ENCODE results near the gene SYNGAP1. TPM values are rescaled to one million over a fixed set of nuclear protein-coding genes. Genes with fewer than 3 reads are reported as not detected.

The SYNGAP1 gene
- total RNA-seq, 1 experiment from 2014 or later: 2.5 TPM

DNA sequence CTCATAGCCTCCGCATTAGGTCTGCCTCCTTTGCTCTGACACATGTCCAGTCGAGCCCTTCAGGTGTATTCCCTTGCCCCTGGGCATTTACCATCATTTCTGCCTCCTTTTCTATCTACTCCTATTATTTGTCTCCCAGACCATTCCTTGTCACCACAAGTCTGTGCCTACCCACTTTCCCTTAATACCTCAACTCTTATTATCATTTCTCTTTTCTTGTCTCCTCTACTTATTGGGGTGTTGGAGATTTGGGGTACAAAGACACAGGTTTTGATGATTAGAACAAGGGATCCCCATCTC, 1.4 kb downstream of the SYNGAP1 start:
- DNase-seq (ENCODE audit: low spot score): no peak

DNA sequence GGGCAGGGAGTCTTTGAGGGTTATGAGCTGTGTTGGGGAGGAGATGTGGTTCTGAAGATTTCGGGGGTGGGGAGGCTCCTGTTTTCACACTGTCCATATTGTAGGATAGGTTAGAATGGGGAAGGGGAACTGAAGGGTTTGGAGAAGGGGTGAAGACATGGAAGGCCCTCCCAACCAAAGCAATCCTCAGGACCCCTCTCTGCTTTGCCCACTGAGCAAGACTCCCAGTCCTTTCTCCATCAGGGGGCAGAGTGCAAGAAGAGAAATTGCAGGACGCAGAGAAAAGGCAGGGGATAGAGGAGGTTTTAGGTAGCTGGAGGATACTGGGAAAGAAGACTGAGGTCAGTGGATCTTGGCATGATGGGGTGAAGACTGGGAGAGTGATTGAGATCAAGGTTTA, 3.9 kb downstream of the SYNGAP1 start:
- no peak for DNase-seq (ENCODE audit: low spot score)

DNA sequence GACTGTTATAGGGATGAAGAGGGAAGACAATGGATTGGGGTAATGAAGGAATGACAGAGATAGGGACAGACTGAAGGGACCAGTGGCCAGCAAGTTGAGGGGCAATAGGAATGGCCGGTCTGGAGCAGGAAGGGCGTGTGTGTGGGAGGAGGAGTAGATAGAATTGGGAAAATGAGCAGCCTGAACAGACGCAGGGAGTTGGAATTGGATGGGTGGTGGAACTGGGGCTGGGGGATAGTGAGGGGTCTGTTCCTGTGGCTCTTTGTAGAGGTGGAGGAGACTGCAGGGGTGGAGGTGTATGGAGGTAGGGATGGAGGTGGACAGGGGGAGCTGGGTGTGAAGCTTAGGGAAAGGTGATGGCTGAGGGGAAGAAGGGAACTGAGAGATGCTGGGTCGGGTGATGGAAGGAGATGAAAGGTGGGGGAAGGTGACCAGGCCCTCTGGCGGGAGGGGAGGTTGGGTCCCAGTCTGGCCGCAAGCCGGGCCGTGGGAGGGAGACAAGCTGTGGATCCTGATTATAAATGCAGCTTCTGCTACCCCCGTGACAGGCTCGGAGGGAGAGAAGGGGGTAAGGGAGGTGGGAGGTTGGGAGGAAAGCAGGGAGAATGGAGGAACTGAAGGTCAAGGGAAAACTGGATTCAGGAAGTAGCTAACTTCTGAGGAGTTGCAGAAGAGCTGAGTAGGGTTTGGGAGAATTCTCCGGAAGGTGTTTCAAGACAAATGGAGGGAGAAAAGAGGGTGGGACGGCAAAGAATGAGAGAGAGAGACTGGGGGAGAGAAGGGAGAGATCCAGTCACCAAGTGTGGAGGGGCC, 5.2 kb downstream of the SYNGAP1 start:
- DNase-seq (ENCODE audit: low spot score): no peak

DNA sequence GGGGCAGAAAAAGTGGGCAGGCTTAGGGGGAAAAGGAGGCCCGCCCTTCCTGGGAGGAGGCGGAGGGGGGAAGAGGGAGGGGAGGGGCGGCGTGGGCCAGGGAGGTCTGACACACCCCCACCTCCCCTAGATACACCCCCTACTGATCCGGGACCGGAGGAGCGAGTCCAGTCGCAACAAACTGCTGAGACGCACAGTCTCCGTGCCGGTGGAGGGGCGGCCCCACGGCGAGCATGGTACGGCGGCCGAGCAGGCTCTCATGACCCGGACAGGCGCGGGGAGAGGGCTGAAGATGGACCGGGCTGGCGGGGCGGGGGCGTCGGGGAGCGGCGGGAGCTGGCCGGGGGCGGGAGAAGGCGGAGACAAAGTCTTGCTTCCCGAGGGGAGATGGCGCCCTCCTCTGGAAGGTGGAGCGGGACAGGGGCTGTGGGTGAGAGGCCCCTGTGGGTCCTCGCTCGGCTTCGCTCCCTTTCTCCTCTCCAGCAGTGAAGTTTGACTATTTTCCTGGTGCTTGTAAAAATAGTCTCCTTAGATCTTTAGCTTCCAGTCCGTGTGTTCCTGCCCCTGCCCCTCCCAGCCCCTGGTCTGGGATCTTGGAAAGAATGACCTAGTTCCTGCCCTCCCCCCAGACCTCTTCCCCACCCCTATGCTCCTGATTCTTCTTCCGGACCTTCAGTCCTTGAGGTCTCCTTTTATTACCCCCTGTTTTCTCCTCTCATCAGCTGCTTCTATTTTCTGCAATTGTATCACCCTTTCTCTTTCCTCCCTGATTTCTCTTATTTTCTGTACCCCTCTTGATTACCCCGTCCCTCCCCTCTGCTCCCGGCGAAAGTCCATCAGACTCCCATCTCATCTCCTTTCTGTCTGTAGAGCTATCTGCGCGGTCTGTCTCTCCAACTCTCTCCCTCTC, 6.1 kb downstream of the SYNGAP1 start:
- peak; percentile 65 for DNase-seq (ENCODE audit: low spot score)

DNA sequence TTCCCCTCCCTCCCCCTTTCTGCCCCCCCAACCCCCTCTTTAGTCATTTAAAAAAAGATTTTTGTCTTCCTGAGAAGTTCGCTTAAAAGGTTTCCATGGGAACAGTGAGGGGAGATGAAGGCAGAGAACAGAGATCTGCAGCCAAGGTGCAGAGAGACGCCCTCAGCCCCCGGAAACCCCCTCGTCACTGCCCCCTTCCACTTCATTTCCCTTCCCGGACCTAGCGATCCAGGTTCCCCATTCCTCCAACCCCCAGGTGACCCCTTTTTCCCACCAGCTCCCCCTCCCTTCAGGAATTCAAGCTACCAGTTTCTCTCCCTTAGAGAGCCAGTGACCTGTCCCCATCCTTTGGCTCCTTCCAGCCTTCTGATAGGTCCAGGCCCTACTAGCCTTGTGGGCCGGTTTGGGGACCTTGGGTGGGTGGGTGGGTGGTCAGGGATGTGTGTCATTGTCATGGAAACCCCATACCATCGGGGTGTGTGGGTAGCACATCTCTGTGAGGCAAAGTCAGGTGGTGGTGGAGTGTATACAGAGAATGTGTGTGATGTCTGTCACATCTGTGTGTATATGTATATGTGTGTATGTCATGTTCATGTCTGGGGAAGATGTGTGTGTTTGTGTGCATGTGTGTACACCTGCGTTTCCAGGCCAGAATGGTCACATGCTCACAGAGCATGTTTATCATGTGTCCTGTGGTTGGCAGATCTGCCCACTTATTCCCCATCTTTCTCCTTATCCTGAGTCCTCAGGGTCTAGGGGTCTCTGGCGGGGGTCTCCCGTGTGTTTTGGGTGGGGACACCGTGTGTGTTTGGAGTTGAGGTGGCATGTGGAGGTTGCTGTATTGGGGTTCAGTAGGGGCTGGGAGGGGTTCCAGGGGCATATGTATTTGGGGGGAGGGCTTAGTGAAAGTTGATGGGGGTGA, 7.0 kb downstream of the SYNGAP1 start:
- no peak for DNase-seq (ENCODE audit: low spot score)

DNA sequence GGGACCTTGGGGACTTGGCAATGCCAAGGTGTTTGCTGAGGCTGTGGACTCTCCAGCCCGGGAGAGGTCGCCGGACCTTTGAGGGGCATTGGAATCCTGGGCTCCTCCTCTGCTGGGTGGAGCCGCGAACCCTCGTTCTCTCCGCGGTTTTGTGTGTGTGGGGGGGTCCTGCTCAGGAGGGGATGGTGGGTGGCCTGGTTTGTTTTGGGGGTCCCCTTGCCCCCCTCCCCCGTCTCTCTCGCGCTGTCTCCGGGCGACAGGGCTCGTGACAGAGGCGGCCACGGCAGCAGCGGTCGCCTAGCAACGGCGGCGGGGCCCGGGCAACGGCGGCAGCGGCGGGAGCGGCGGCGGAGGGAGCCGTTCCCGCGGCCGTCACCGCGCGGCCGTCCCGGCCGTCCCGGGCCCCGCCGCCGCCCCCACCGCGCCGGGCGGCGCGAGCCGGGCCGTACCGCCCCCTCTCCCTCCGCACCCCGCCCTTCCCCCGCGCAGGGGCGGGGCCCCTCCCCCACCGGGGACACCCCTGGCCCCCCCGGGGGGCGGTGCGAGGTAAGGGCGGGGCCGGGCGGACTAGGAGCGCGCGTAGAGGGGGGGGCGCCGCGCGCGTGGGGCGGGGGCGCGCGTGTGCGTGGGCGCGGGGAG, 7.8 kb downstream of the SYNGAP1 start:
- DNase-seq (ENCODE audit: low spot score): no peak

DNA sequence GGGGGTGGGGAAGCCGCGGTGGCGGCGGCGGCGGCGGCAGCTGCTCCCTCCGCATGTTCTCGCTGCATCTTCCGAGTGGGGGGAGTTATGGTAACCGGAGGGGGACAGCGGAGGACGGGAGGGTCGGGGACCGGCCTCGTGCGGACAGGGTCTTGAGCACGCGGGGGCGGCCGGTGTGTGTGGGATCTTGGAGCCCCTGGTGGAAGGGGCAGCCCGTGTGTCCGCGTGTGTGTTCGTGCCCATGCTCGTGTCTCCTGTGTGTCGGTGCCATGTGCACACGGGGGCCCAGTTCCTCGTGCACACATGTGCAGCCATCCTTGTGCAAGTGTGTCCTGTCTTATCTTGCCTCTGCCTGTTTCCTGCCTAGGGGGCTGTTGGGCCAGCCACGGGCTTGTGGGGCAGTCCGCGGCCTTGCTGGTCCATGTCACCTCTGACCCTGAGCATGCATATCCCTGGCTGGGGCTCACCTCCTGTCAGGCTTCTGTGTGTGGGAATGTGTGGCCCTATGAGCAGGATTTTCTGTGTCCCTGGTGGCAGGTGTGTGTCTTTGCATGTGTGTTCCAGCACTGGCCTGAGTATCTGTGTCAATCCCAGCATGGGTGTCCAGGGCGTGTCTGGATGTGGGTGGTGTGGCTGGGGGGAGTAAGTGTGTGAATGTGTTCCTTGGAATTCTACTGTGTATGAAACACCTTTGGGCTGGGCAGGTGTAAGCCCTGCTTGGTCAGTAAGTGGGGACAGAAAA, 8.5 kb downstream of the SYNGAP1 start:
- DNase-seq (ENCODE audit: low spot score): no peak

DNA sequence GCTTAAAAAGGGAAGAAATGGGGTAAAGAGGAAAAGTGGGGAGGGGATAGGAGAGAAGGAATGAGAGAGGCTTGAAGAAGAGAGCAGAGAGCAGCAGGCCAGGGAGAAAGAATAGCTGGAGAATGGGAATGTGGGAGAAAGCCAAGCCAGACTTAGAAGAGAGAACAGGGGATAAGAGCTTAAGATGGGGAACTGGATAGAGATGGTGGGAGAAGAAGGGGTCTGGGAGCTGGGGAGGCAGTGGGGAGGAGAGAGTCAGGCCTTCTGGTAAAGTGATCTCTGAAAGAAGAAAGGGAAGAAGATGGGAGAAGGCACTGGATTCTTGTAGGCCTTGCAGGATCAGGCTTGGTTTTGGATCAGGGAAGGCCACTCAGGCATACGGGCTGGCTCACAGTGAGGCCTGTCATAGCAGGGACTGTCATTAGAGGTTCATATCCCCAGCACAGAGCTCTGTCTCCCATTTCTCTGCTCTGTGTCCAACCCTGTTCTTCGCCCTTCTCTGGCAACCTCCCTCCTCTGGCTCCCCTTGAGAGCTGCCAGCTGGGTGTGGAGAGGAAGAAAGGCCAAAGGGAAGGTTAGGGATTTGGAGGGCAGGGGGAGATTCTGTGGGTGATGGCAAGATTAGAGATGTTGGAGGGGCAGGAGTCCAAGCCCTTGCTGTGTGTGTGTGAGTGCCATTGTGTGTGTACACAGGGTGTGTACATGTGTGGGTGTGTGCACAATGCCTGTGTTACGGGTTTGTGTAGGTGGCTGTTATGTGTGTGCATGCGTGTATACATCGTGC, 9.3 kb downstream of the SYNGAP1 start:
- no peak for DNase-seq (ENCODE audit: low spot score)

DNA sequence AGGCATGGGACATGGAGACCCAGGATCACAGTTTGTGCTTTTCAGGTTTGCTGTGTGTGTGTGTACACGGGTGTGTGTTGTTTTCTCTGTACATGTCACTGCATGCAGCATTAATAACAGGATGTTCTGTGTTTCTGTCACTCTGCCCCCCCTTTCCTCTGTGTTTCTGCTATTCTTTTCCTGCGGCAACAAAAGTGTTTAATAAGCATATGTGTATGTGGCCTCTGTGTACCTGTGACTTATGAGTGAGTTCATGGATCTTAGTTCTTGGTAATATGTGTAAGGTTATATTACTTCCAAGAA, 9.8 kb downstream of the SYNGAP1 start:
- no peak for DNase-seq (ENCODE audit: low spot score)

DNA sequence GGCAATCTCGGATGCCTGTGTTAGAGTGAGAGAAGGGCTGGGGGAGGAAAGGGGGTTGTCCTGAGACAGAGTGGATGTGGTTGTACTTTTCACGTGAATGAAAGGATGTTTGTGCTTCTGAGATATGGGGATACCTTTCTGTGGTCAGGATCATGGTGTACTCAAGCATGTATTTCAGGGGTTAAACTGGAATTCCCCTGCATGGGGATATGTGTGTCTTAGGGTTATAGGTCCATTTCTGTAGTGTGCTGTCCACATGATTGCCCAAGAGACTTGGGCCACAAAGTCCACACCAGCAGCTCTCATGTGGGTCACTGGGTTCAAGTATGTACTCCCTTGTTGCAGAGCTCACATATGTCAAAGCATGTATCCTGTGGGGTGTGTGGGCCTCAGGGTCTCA, 10.5 kb downstream of the SYNGAP1 start:
- DNase-seq (ENCODE audit: low spot score): no peak

DNA sequence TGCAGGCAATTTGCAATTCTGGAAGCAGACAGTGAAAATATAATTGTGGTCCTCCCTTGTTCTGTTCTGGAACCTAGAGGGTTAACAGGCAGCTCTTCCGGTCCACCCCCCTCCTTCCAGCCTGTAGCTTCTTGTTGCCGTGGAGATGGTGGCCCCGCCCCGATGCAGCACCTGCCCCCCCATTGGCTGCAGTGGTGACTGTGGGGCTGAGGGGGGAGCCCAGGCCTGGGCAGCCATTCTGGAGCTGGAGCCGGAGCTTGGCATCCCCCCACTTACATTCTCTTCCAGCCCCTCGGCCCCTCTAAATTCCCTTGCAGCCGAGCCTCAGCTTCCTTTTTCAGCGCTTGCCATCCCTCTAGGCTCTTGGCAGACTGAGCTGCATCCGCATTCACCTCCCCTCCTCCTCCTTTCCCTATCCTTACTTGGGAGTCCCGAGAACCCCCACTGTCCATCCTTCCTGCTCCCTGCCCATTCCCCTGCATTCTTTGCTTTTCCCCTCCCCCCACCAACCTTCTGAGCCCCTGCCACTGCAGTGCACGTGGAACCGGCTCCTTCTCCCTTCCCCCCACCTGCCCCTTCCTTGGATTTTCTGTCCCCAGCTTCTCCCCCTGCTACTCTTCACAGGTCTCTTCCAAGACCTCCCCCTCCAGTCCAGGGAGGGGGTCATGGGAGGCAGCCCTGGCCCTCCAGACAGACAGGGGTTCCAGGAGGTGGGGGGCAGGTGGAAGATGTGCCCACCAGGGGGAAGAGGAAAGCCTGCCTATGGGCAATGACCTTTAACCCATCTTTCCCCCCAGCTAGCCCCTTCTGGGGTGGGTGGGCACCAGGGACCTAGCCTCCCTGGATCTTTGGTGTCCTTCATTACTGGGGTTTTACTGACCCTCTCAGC, 11.4 kb downstream of the SYNGAP1 start:
- DNase-seq (ENCODE audit: low spot score): peak; percentile 58

DNA sequence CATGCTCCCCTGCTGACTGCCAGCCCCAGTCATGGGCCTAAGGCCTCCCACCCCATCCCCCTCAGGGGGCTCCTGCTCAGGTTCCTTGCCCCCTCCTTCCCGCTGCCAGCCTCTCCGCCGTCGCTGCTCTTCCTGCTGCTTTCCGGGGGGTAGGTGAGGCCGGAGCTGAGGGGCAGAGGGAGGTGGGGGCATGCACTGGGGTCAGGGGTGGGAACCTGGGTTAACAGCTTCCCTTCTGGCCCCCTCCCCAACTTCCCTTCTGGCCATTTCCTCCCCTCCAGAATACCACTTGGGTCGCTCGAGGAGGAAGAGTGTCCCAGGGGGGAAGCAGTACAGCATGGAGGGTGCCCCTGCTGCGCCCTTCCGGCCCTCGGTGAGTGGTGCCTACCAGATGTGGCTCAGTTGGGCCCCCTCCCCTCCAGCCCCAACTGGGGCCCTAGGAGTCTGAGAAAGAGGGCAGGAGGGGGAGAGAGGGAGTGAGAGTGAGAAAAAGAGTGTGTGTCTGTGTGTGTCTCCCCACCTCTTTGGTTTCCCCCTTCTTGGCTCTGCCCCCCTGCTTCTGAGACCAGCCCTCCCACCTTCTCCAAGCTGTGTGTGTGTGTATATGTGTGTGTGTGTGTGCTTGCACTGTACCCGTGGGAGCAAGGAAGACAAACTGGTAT, 12.1 kb downstream of the SYNGAP1 start:
- DNase-seq (ENCODE audit: low spot score): no peak

DNA sequence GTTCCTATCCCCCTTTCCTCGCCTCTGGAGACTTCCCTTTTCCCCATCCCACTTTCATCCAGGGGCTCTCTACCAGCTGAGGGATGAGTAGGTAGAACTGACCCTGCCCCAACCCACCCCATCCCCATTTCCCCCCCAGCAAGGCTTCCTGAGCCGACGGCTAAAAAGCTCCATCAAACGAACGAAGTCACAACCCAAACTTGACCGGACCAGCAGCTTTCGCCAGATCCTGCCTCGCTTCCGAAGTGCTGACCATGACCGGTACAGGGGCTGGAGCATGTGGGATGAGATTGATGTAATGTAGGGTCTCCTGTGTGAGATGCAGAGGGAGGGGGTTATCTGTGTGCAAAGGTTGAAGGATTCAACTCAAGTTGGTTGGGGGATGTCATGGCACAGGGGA, 12.7 kb downstream of the SYNGAP1 start:
- DNase-seq (ENCODE audit: low spot score): no peak

DNA sequence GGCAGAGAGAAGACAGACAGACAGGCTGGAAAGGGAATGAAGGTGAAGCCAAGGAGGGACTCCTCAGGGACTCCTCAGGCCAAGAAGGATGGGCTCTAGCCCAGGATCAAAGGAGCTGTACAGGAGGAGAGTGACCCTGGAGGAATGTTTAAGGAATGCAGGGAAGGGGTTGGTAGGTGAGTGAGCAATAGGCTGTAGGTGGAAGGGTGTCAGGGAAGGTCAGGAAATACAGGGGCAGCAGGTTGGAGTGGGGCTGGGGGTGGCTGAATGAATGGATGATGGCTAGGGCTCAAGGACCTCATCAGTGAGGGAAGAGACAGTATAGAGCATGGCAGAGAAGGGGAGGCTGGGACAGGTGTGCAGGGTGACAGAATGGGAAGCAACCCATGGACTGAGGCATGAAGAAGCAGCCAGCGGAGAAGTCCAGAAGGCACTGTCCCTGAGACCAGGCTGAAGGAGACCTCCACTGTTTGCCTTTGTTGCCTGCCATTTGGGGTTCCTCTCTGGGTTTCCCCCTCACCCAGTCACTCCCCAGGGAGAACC, 13.2 kb downstream of the SYNGAP1 start:
- DNase-seq (ENCODE audit: low spot score): no peak

DNA sequence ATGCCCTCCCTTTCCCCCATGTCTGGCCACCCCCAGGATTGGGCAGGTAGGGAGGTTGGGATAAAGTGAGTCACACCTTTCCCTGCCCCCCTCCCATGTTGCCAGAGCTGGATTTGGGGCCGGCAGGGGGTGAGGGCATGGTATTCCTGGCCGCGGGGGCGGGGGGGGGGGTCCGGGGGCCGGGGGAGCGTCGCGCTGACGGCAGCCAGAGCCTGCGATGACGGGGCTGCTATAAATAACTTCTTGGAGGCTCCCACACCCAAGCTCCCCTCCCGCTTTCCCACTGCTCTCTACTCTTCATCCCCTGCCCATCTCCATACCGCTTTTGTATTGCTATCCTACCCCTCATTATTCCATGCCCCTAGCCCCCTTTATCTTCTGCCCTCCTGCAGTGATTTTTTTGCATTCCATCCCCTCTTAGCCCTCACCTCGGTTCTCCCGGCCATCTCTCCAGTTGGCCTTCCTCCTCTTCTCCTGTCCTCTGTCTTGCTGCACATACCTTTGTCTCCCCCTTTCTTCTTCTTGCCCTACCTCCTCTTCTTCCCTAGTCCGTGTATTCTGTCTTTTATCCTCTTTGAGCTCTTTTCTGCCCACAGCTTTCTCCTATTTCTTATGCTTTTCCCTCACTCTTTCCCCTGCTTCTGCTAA, 13.8 kb downstream of the SYNGAP1 start:
- DNase-seq (ENCODE audit: low spot score): no peak

DNA sequence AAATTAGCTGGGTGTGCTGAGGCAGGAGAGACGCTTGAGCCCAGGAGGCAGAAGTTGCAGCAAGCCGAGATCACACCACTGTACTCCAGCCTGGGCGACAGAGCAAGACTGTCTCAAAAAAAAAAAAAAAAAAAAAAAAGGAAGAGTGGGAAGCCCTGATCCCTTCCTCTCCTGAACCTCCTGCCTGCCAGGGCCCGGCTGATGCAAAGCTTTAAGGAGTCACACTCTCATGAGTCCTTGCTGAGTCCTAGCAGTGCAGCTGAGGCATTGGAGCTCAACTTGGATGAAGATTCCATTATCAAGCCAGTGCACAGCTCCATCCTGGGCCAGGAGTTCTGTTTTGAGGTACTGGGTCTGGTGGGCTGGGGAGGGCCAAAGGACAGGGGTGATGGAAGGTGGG, 15.1 kb downstream of the SYNGAP1 start:
- no peak for DNase-seq (ENCODE audit: low spot score)

DNA sequence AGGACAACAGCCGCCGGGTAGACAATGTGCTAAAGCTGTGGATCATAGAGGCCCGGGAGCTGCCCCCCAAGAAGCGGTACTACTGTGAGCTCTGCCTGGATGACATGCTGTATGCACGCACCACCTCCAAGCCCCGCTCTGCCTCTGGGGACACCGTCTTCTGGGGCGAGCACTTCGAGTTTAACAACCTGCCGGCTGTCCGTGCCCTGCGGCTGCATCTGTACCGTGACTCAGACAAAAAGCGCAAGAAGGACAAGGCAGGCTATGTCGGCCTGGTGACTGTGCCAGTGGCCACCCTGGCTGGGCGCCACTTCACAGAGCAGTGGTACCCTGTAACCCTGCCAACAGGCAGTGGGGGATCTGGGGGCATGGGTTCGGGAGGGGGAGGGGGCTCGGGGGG, 17.8 kb downstream of the SYNGAP1 start:
- DNase-seq (ENCODE audit: low spot score): no peak
